A673 (cell line): ENCODE results near the gene PROSER3. TPM values are rescaled to one million over a fixed set of nuclear protein-coding genes. Genes with fewer than 3 reads are reported as not detected.
A peak's percentile ranks its signal among the peaks of the same experiment; 100 is the strongest.

Experiments
- BruUV-seq: library from RNA; stranded (reverse); fragments of 400-500 nt; replicated peaks from 2 replicates; lab custom pipeline; 2021; lab: Mats Ljungman, UMichigan
- CTCF ChIA-PET: fragments of 300-600 bp; sonication (Branson Sonifier 250); formaldehyde crosslinking; loops from one replicate; lab custom pipeline; 2022; ENCODE audit warnings: antibody characterized with exemption; lab: Charles Lee
- POLR2A ChIA-PET: fragments of 300-600 bp; sonication (Branson Sonifier 250); formaldehyde crosslinking; loops from one replicate; lab custom pipeline; 2022; ENCODE audit warnings: antibody characterized with exemption; ENCODE audit not compliant: low non-redundant PET; lab: Charles Lee
- DNase-seq: peaks from one replicate; pipeline ENCODE4 v3.0.0-alpha.2; 2015; ENCODE audit warnings: low spot score
- H3K27ac ChIP-seq: fragments of 200-600 bp; sonication (generic); 2 replicates; pipeline ENCODE4 v1.5.1; 2016; ENCODE audit warnings: mixed run types, low read depth, mild to moderate bottlenecking, mixed read lengths, antibody characterized with exemption, low read length; ENCODE audit not compliant: poor library complexity, severe bottlenecking
- H3K27me3 ChIP-seq: fragments of 200-600 bp; sonication (generic); replicated peaks from 2 replicates; pipeline ENCODE4 v1.6.1; 2017; ENCODE audit warnings: mixed run types, low read depth, mild to moderate bottlenecking, mixed read lengths, antibody characterized with exemption, low read length; ENCODE audit not compliant: insufficient read depth, poor library complexity
- H3K36me3 ChIP-seq: fragments of 200-600 bp; sonication (generic); 2 replicates; pipeline ENCODE4 v1.6.1; 2016; ENCODE audit warnings: mixed run types, mild to moderate bottlenecking, mixed read lengths, antibody characterized with exemption, low read length; ENCODE audit not compliant: insufficient read depth, poor library complexity, severe bottlenecking
- H3K4me1 ChIP-seq: fragments of 200-600 bp; sonication (generic); 2 replicates; pipeline ENCODE4 v1.6.1; 2017; ENCODE audit warnings: mixed run types, mild to moderate bottlenecking, mixed read lengths, antibody characterized with exemption, low read length; ENCODE audit not compliant: insufficient read depth, poor library complexity, severe bottlenecking
- H3K4me3 ChIP-seq: fragments of 200-600 bp; sonication (generic); 2 replicates; pipeline ENCODE4 v1.5.1; 2016; ENCODE audit warnings: low read depth, mixed run types, mild to moderate bottlenecking, mixed read lengths, low read length; ENCODE audit not compliant: poor library complexity, severe bottlenecking
- H3K9me3 ChIP-seq: fragments of 200-600 bp; sonication (generic); 2 replicates; pipeline ENCODE4 v1.6.1; 2016; ENCODE audit warnings: mixed run types, low read depth, mild to moderate bottlenecking, mixed read lengths, antibody characterized with exemption, low read length; ENCODE audit not compliant: poor library complexity, severe bottlenecking
- CTCF ChIP-seq: fragments of 300-800, 200-600 bp; sonication (generic); conservative IDR thresholded peaks from 2 replicates; pipeline ENCODE4 v1.5.1; 2017; ENCODE audit warnings: low read depth, mild to moderate bottlenecking, antibody characterized with exemption, low read length, moderate library complexity, mixed read lengths
- EZH2 ChIP-seq: fragments of 200-600 bp; sonication (generic); IDR thresholded peaks from 2 replicates; pipeline ENCODE4 v1.6.1; 2017; ENCODE audit warnings: borderline replicate concordance, low read depth, mild to moderate bottlenecking, mixed read lengths, antibody characterized with exemption, low read length; ENCODE audit not compliant: poor library complexity, severe bottlenecking
- intact Hi-C: fragments of 100-400 bp; cut with micrococcal nuclease; formaldehyde crosslinking; loops from one replicate; pipeline ENCODE4 v1.10.0; 2022; ENCODE audit not compliant: unreplicated experiment
- total RNA-seq: library from RNA; stranded (reverse); gene quantifications from 2 replicates; pipeline ENCODE4 v1.2.3, GENCODE V29; 2021

Gene PROSER3
- total RNA-seq, 1 experiment from 2014 or later, result 38.4 TPM

- CTCF ChIA-PET, result no interaction called here
- peaks cover 82% of the 10 kb centered on the region for H3K36me3 ChIP-seq
- POLR2A ChIA-PET, result no interaction called here
- no peaks in the 10 kb centered on the region for H3K9me3 ChIP-seq
- H3K4me3 ChIP-seq, result no peak overlapping the region
- H3K27ac ChIP-seq, result no peak overlapping the region
- no peaks in the 10 kb centered on the region for H3K27me3 ChIP-seq
- intact Hi-C loops, result no loop called here
- no peaks in the 10 kb centered on the region for H3K4me1 ChIP-seq
- DNase-seq, result no peak
- no peak for TF ChIP-seq CTCF
- TF ChIP-seq EZH2, result no peak
- no TSS peak for BruUV-seq
These were observed 26.1 kb upstream of the PROSER3 start for GRCh38 chr19:35731779-35732405.

GRCh38 chr19:35732540-35733179 is 25.3 kb upstream of the PROSER3 start:
- BruUV-seq, result TSS peak; percentile 26
- Histone ChIP-seq H3K4me1 (no peaks in the 10 kb centered on the region), H3K9me3 (no peaks in the 10 kb centered on the region), H3K27me3 (no peaks in the 10 kb centered on the region), H3K27ac (no peak overlapping the region), H3K36me3 (peaks cover 82% of the 10 kb centered on the region), H3K4me3 (no peak overlapping the region)
- ChIA-PET CTCF (no interaction called here), POLR2A (no interaction called here)
- no peak for TF ChIP-seq EZH2
- TF ChIP-seq CTCF, result no peak
- DNase-seq, result no peak
- intact Hi-C loops, result no loop called here

- H3K27me3 ChIP-seq, result no peaks in the 10 kb centered on the region
- POLR2A ChIA-PET, result no interaction called here
- H3K27ac ChIP-seq, result no peak overlapping the region
- H3K4me1 ChIP-seq, result no peaks in the 10 kb centered on the region
- CTCF ChIA-PET, result no interaction called here
- no peaks in the 10 kb centered on the region for H3K9me3 ChIP-seq
- H3K36me3 ChIP-seq, result peaks cover 82% of the 10 kb centered on the region
- H3K4me3 ChIP-seq, result no peak overlapping the region
- intact Hi-C loops, result no loop called here
- TF ChIP-seq EZH2, result no peak
- TF ChIP-seq CTCF, result no peak
- no peak for DNase-seq
- BruUV-seq, result no TSS peak
These were observed 24.5 kb upstream of the PROSER3 start for GRCh38 chr19:35733180-35734125.
